ENCODE measurements around the gene DGKE.

The DGKE gene

GRCh38 chr17:56810891-56811775 is 22.8 kb upstream of the DGKE start:
- DNase-seq (ENCODE audit: low read depth): no peak
- H3K4me3 ChIP-seq (ENCODE audit: control insufficient read depth, low read depth, low read length): no peak overlapping the region
- no peak for TF ChIP-seq CTCF (conservative IDR thresholded peaks at IDR 0.05; ENCODE audit: control insufficient read depth, insufficient read depth, low read depth, low read length)

GRCh38 chr17:56812901-56813388 is 21.0 kb upstream of the DGKE start:
- DNase-seq (ENCODE audit: low read depth): no peak
- no peak for TF ChIP-seq CTCF (conservative IDR thresholded peaks at IDR 0.05; ENCODE audit: control insufficient read depth, insufficient read depth, low read depth, low read length)

GRCh38 chr17:56815711-56816110 is 18.2 kb upstream of the DGKE start:
- H3K4me3 ChIP-seq (ENCODE audit: control insufficient read depth, low read depth, low read length): no peak overlapping the region
- peak; percentile 45 for DNase-seq (ENCODE audit: low read depth)
- no peak for TF ChIP-seq CTCF (conservative IDR thresholded peaks at IDR 0.05; ENCODE audit: control insufficient read depth, insufficient read depth, low read depth, low read length)

More at GRCh38 chr17:56812901-56813388, 21.0 kb upstream of the DGKE start:
- no peak overlapping the region for H3K4me3 ChIP-seq (ENCODE audit: control insufficient read depth, low read depth, low read length)

GRCh38 chr17:56817066-56817465 is 16.9 kb upstream of the DGKE start:
- no peak for DNase-seq (ENCODE audit: low read depth)
- H3K4me3 ChIP-seq (ENCODE audit: control insufficient read depth, low read depth, low read length): no peak overlapping the region
- no peak for TF ChIP-seq CTCF (conservative IDR thresholded peaks at IDR 0.05; ENCODE audit: control insufficient read depth, insufficient read depth, low read depth, low read length)

GRCh38 chr17:56819030-56819429 is 14.9 kb upstream of the DGKE start:
- TF ChIP-seq CTCF (conservative IDR thresholded peaks at IDR 0.05; ENCODE audit: control insufficient read depth, insufficient read depth, low read depth, low read length): no peak
- no peak for DNase-seq (ENCODE audit: low read depth)
- no peak overlapping the region for H3K4me3 ChIP-seq (ENCODE audit: control insufficient read depth, low read depth, low read length)

- TF ChIP-seq CTCF (conservative IDR thresholded peaks at IDR 0.05; ENCODE audit: control insufficient read depth, insufficient read depth, low read depth, low read length): peak; percentile 80
- H3K4me3 ChIP-seq (ENCODE audit: control insufficient read depth, low read depth, low read length): no peak overlapping the region
- DNase-seq (ENCODE audit: low read depth): peak; percentile 76
Observed at GRCh38 chr17:56819431-56820145, 14.4 kb upstream of the DGKE start.

Data from fibroblast of mammary gland (primary cell).